Hepatocyte (in vitro differentiated cells): ENCODE measurements around the gene RGPD8. TPM values are rescaled to one million over a fixed set of nuclear protein-coding genes. Genes with fewer than 3 reads are reported as not detected.
"Not testable (repeated sequence)": the region's sequence is repeated elsewhere in the genome, so short reads cannot be mapped to it uniquely, and the experiment has no call there.

Source experiments
- DNase-seq: peaks from one replicate; pipeline ENCODE4 v3.0.0-alpha.2; 2016; ENCODE audit warnings: low spot score
- H2AFZ ChIP-seq: fragments of 200-600 bp; sonication (generic); 2 replicates; pipeline ENCODE4 v1.6.0; 2016; ENCODE audit warnings: antibody characterized with exemption, mild to moderate bottlenecking
- H3K27ac ChIP-seq: fragments of 200-600 bp; sonication (generic); 2 replicates; pipeline ENCODE4 v1.5.1; 2016; ENCODE audit warnings: mild to moderate bottlenecking
- H3K27me3 ChIP-seq: fragments of 200-600 bp; sonication (generic); 2 replicates; pipeline ENCODE4 v1.6.1; 2016
- H3K36me3 ChIP-seq: fragments of 200-600 bp; sonication (generic); replicated peaks from 2 replicates; pipeline ENCODE4 v1.5.1; 2016; ENCODE audit warnings: low read depth; ENCODE audit not compliant: insufficient read depth
- H3K4me1 ChIP-seq: fragments of 200-600 bp; sonication (generic); 2 replicates; pipeline ENCODE4 v1.5.1; 2016; ENCODE audit warnings: mild to moderate bottlenecking, moderate library complexity; ENCODE audit not compliant: insufficient read depth
- H3K4me2 ChIP-seq: fragments of 200-600 bp; sonication (generic); 2 replicates; pipeline ENCODE4 v1.6.0; 2016
- H3K4me3 ChIP-seq: fragments of 200-600 bp; sonication (generic); 2 replicates; pipeline ENCODE4 v1.5.1; 2016; ENCODE audit warnings: mild to moderate bottlenecking
- H3K79me2 ChIP-seq: fragments of 200-600 bp; sonication (generic); 2 replicates; pipeline ENCODE4 v1.6.0; 2017; ENCODE audit warnings: mild to moderate bottlenecking
- H3K9me2 ChIP-seq: fragments of 200-600 bp; sonication (generic); replicated peaks from 2 replicates; pipeline ENCODE4 v1.6.0; 2017; ENCODE audit warnings: mild to moderate bottlenecking; ENCODE audit not compliant: insufficient read depth
- H3K9me3 ChIP-seq: fragments of 200-600 bp; sonication (generic); 2 replicates; pipeline ENCODE4 v1.5.1; 2016; ENCODE audit warnings: low read depth, mild to moderate bottlenecking
- H4K20me1 ChIP-seq: fragments of 200-600 bp; sonication (generic); 2 replicates; pipeline ENCODE4 v1.6.0; 2016; ENCODE audit warnings: mild to moderate bottlenecking; ENCODE audit not compliant: insufficient read depth, poor library complexity, severe bottlenecking
- CTCF ChIP-seq: fragments of 200-600 bp; sonication (generic); IDR thresholded peaks from 2 replicates; pipeline ENCODE4 v1.5.1; 2016; ENCODE audit warnings: antibody characterized with exemption, mild to moderate bottlenecking; ENCODE audit not compliant: poor library complexity
- EZH2 ChIP-seq: fragments of 200-600 bp; sonication (generic); IDR thresholded peaks from 2 replicates; pipeline ENCODE4 v1.6.1; 2016; ENCODE audit warnings: antibody characterized with exemption, mild to moderate bottlenecking, borderline replicate concordance
- EZH2phosphoT487 ChIP-seq: fragments of 200-600 bp; sonication (generic); IDR thresholded peaks from one replicate; pipeline ENCODE4 v1.6.1; 2018; ENCODE audit warnings: antibody characterized with exemption, mild to moderate bottlenecking, low read depth, moderate library complexity; ENCODE audit not compliant: unreplicated experiment, severe bottlenecking
- WGBS: methylation state at CpG from one replicate; pipeline ENCODE4 v1.1.6; 2016; ENCODE audit warnings: low lambda C conversion rate; ENCODE audit errors: missing lambda C conversion rate; 5-methylcytosine and 5-hydroxymethylcytosine counted together
- polyA plus RNA-seq: library from polyadenylated mRNA; unstranded; fragments of >200 nt; fragmentation: Nextera tagmentation; extraction: Ambion mirVana; gene quantifications from 2 replicates; pipeline ENCODE4 v1.2.1, GENCODE V29; 2016
- total RNA-seq: library from RNA; depleted of rRNA; stranded (reverse); fragments of >200 nt; gene quantifications from 2 replicates; pipeline ENCODE4 v1.2.3, GENCODE V29; 2014

RGPD8 gene
- total and polyA plus RNA-seq, 2 experiments from 2014 or later = 1.0 to 17.4 TPM

- Histone ChIP-seq H3K4me2 (no peak overlapping the region), H3K27ac (no peak overlapping the region), H4K20me1 (no peaks in the 10 kb centered on the region), H3K27me3 (no peaks in the 10 kb centered on the region), H3K79me2 (no peaks in the 10 kb centered on the region), H3K9me2 (no peaks in the 10 kb centered on the region), H3K36me3 (no peaks in the 10 kb centered on the region), H3K9me3 (no peaks in the 10 kb centered on the region), H3K4me1 (no peaks in the 10 kb centered on the region), H3K4me3 (no peak overlapping the region), H2AFZ (no peak overlapping the region)
- TF ChIP-seq CTCF (no peak), EZH2 (no peak), EZH2phosphoT487 (no peak)
- no peak for DNase-seq
- 96% methylated on average over 4 of the region's 4 CpGs for WGBS
Observed at GRCh38 chr2:112449854-112450253, 16.4 kb upstream of the RGPD8 start.

GRCh38 chr2:112444256-112444655, 10.8 kb upstream of the RGPD8 start:
- H3K9me3 ChIP-seq, H2AFZ ChIP-seq, H3K27me3 ChIP-seq, DNase-seq, H3K36me3 ChIP-seq, H3K4me3 ChIP-seq, H3K27ac ChIP-seq, H3K4me2 ChIP-seq, H4K20me1 ChIP-seq, H3K4me1 ChIP-seq, H3K9me2 ChIP-seq, H3K79me2 ChIP-seq: not testable (repeated sequence)
- 100% methylated on average over 1 of the region's 1 CpG for WGBS

GRCh38 chr2:112438603-112439261, 5.3 kb upstream of the RGPD8 start:
- H3K79me2 ChIP-seq, H3K4me2 ChIP-seq, H3K27ac ChIP-seq, H4K20me1 ChIP-seq, H3K9me2 ChIP-seq, H3K9me3 ChIP-seq, H3K4me3 ChIP-seq, DNase-seq, H3K4me1 ChIP-seq, H3K36me3 ChIP-seq, H2AFZ ChIP-seq, H3K27me3 ChIP-seq: not testable (repeated sequence)
- 88% methylated on average over 6 of the region's 6 CpGs for WGBS

GRCh38 chr2:112437405-112437831, 4.0 kb upstream of the RGPD8 start:
- H3K36me3 ChIP-seq, H3K4me1 ChIP-seq, H3K4me3 ChIP-seq, H3K9me3 ChIP-seq, DNase-seq, H3K4me2 ChIP-seq, H3K9me2 ChIP-seq, H3K27ac ChIP-seq, H3K79me2 ChIP-seq, H2AFZ ChIP-seq, H3K27me3 ChIP-seq, H4K20me1 ChIP-seq: not testable (repeated sequence)
- 81% methylated on average over 14 of the region's 16 CpGs for WGBS

- not testable (repeated sequence) for H2AFZ ChIP-seq, DNase-seq, H3K9me3 ChIP-seq, H3K36me3 ChIP-seq, H4K20me1 ChIP-seq, H3K79me2 ChIP-seq, H3K9me2 ChIP-seq, H3K27ac ChIP-seq, H3K27me3 ChIP-seq, H3K4me2 ChIP-seq, H3K4me1 ChIP-seq, H3K4me3 ChIP-seq
- 92% methylated on average over 3 of the region's 10 CpGs for WGBS
Observed at GRCh38 chr2:112436993-112437392, 3.5 kb upstream of the RGPD8 start.

- H3K4me3 ChIP-seq, H4K20me1 ChIP-seq, H3K4me1 ChIP-seq, DNase-seq, H3K9me2 ChIP-seq, H3K27me3 ChIP-seq, H3K9me3 ChIP-seq, H3K4me2 ChIP-seq, H3K79me2 ChIP-seq, H3K36me3 ChIP-seq, H3K27ac ChIP-seq, H2AFZ ChIP-seq: not testable (repeated sequence)
- 94% methylated on average over 18 of the region's 18 CpGs for WGBS
Observed at GRCh38 chr2:112435716-112436431, 2.4 kb upstream of the RGPD8 start.

- not testable (repeated sequence) for H3K4me2 ChIP-seq, H3K27ac ChIP-seq, H3K9me3 ChIP-seq, H3K79me2 ChIP-seq, H3K4me1 ChIP-seq, H3K27me3 ChIP-seq, H4K20me1 ChIP-seq, H2AFZ ChIP-seq, DNase-seq, H3K4me3 ChIP-seq, H3K9me2 ChIP-seq, H3K36me3 ChIP-seq
- WGBS = 83% methylated on average over 26 of the region's 33 CpGs
Observed at GRCh38 chr2:112434890-112435715, 1.7 kb upstream of the RGPD8 start.
